RWPE1 (cell line): Measurements from ENCODE around the gene GRID2.

ENCODE experiments used
- CTCF ChIA-PET: fragments of 350-600 bp; sonication (Branson Sonifier 250); formaldehyde crosslinking; extraction: SDS; loops from one replicate; lab custom pipeline; 2021; lab: Yijun Ruan, JAX
- POLR2A ChIA-PET: fragments of 400-600 bp; formaldehyde crosslinking; extraction: SDS; loops from one replicate; lab custom pipeline; 2020; ENCODE audit warnings: antibody characterized with exemption; ENCODE audit not compliant: low non-redundant PET; lab: Yijun Ruan, JAX
- DNase-seq: peaks from one replicate; pipeline ENCODE4 v3.0.0; 2012; ENCODE audit warnings: low spot score
- H3K27ac ChIP-seq: fragments of 450-650 bp; 2 replicates; pipeline ENCODE4 v1.5.1; 2017
- TF ChIP-seq, protein P1 (sequence below): fragments of 450-650 bp; conservative IDR thresholded peaks from 2 replicates; pipeline ENCODE4 v1.5.1; 2017; ENCODE audit warnings: low read depth, mild to moderate bottlenecking

Gene GRID2

DNA sequence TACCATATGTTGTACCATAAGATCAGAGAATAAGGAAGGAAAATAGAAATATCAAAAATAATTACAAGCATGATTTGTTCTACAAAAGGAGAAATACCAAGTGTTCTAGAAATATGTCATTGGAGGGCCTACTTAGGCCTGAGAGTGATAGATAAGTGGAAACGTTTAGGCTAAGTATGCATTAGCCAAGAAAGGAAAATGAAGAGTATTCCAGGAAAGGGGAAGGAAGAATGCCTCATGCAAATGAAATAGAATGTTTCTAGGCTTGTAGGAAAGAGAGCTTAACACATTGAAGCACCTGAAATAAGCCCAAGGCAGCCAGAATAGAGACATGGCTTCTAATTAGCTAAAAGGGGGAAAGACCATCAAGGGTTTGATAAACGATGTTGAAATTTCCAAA is 929.1 kb downstream of the GRID2 start:
- no peak for DNase-seq
- POLR2A ChIA-PET, result no interaction called here
- CTCF ChIA-PET, result interaction anchor here (0.5 kb wide), 1 partner anchor 893 kb away, joined by 4 read pairs; no protein-coding TSS in a partner anchor
- no peak overlapping the region for H3K27ac ChIP-seq
- TF ChIP-seq, protein P1, sequence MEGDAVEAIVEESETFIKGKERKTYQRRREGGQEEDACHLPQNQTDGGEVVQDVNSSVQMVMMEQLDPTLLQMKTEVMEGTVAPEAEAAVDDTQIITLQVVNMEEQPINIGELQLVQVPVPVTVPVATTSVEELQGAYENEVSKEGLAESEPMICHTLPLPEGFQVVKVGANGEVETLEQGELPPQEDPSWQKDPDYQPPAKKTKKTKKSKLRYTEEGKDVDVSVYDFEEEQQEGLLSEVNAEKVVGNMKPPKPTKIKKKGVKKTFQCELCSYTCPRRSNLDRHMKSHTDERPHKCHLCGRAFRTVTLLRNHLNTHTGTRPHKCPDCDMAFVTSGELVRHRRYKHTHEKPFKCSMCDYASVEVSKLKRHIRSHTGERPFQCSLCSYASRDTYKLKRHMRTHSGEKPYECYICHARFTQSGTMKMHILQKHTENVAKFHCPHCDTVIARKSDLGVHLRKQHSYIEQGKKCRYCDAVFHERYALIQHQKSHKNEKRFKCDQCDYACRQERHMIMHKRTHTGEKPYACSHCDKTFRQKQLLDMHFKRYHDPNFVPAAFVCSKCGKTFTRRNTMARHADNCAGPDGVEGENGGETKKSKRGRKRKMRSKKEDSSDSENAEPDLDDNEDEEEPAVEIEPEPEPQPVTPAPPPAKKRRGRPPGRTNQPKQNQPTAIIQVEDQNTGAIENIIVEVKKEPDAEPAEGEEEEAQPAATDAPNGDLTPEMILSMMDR, result no peak

DNA sequence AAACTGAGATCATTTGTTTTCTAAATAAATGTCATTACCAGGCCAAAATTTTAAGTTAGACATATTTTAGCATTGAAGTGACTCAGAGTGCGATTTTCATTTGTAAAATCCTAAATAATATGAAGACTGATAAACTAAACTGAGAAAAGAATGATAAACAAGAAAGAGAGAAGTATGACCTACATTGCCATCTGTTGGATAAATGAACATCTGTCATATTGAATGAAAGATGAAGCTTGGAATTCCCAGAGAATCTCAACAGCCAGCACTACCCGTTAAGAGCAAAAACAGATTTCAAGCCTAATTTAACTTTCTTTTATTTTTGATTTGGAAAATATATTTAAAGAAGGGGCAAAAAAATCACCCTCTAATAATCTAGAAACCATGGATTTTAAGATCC is 933.8 kb downstream of the GRID2 start:
- ChIA-PET POLR2A (no interaction called here), CTCF (no interaction called here)
- TF ChIP-seq, protein P1, result no peak
- H3K27ac ChIP-seq, result no peak overlapping the region
- DNase-seq, result no peak

DNA sequence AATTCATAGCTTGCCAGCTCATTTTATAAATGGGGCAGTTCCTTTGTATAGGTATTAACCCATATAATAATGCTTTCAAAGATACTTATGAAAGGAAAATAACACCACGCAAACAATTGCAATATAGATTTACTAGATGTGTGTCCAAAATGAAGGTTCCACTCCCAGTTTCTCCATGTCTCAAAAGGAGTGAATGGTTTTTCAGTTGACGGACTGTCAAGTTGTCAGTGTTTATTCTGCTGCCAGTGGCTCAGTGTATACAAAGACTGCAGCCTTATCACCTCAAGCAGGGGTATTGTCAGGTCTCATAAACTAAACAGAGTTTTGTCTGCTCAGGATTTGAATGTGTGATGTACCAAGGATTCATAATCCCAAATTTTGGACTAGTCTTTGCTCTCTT is 939.5 kb downstream of the GRID2 start:
- CTCF ChIA-PET, result no interaction called here
- no peak for DNase-seq
- POLR2A ChIA-PET, result no interaction called here
- TF ChIP-seq, protein P1, result no peak
- H3K27ac ChIP-seq, result no peak overlapping the region

DNA sequence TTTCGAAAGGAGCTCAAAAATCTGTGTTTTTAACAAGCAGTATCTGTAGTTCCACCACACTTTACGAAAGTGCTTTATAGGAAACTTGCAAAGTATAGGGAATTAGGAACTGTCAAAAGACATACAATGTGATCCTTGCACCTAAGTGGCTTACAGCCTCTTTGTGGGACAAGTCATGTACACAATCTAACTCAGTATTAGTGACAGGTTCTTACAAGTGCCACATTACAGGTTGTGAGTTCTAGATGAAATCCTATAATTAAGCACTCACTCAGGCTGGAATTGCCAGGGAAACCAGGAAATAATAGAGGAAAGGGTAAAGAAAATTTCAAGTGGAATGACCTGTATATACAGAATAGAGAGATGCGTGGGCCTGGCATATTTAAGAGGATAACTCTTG is 957.4 kb downstream of the GRID2 start:
- ChIA-PET CTCF (no interaction called here), POLR2A (no interaction called here)
- no peak for DNase-seq
- H3K27ac ChIP-seq, result no peak overlapping the region
- TF ChIP-seq, protein P1, result no peak

DNA sequence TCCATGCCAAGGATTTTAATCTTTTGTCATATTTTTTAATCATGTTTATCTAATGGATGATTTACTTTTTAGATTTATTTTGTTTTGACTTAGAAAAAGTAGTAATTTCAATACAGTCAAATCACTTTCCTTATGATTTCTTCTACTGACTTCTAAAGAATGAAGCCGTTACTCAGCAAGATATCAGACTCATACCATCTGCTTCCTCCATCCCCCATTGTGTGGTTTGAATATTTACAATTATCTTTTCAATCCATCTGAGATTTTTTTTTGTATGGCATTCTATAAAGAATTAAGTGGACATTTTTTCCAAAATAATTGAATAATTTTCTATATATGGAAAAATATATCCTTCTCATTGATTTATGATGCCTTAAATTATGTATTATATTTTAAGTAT is 959.4 kb downstream of the GRID2 start:
- no peak overlapping the region for H3K27ac ChIP-seq
- TF ChIP-seq, protein P1, result no peak
- POLR2A ChIA-PET, result no interaction called here
- CTCF ChIA-PET, result no interaction called here
- no peak for DNase-seq

DNA sequence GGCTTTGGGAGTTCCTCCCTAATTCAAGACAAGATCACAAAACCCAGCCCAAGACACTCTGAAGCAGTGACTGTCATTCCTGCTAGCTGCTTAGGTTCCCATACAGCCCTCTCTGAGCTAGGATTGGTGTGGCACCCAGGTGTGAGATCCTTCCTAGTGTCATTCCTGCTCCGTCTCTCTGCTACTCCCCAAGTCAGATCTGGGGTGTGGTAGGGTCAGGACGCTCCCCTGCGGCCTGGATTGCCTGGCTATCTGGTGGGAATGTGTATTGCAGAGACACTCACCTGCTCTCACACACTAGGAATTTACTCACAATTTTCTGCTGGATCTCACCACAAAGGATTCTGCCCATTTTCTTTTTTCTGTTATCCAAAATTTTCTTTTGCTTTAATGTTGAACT is 964.0 kb downstream of the GRID2 start:
- ChIA-PET POLR2A (no interaction called here), CTCF (no interaction called here)
- no peak for DNase-seq
- H3K27ac ChIP-seq, result no peak overlapping the region
- TF ChIP-seq, protein P1, result no peak

DNA sequence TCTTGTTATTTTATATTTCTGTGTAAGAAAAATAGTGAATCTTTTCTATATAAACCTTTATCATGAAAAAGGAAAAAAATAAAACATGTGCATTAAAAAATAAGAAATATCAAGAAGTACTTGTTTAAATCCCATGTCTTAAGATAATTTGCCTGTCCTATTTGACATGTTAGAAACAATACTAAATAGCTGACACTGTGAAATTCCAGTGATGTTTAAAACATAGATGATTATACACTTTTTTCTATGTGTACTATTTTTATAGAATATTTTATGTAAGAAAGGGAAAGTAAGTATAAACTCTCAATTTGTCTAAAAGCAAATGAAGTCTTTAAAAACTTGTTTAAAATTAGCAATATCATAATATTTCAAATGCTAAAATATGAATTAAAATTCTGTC is 981.6 kb downstream of the GRID2 start:
- DNase-seq, result no peak
- ChIA-PET POLR2A (no interaction called here), CTCF (no interaction called here)
- H3K27ac ChIP-seq, result no peak overlapping the region
- TF ChIP-seq, protein P1, result no peak
